Measurements from ENCODE around the gene LMF2. TPM values are rescaled to one million over a fixed set of nuclear protein-coding genes. Genes with fewer than 3 reads are reported as not detected.

LMF2 gene
- total and polyA plus RNA-seq, 2 donors: 23.5 to 90.2 TPM

- DNase-seq (ENCODE audit: low read depth in 6 of 9, low spot score in 9 of 9): no peak
- WGBS: 58% methylated on average over 29 of the region's 29 CpGs
- peak overlapping the region; percentile 51 to 86 for H3K4me3 ChIP-seq (ENCODE audit: low read length in 2 of 2)
- H3K36me3 ChIP-seq (ENCODE audit: control insufficient read depth in 2 of 2, insufficient read depth in 2 of 2, low read length in 1 of 2): peaks cover 22% of the 10 kb centered on the region in 2 donors
- peaks cover 21 to 30% of the 10 kb centered on the region in 2 donors for H3K4me1 ChIP-seq (ENCODE audit: control insufficient read depth in 2 of 2, insufficient read depth in 2 of 2, low read length in 2 of 2)
- H3K27me3 ChIP-seq (ENCODE audit: control insufficient read depth in 2 of 2, insufficient read depth in 1 of 2, low read length in 1 of 2): peaks cover 46 to 58% of the 10 kb centered on the region in 2 donors
- H3K9me3 ChIP-seq (ENCODE audit: control insufficient read depth in 2 of 2, insufficient read depth in 1 of 2, low read length in 1 of 2): peaks cover 1 to 12% of the 10 kb centered on the region in 2 donors
- peak overlapping the region; percentile 80 to 92 for H3K27ac ChIP-seq (ENCODE audit: low read depth in 1 of 2, low read length in 1 of 2)
Measured at GRCh38 chr22:50526834-50527801, 19.6 kb upstream of the LMF2 start.

- Histone ChIP-seq H3K36me3 (ENCODE audit: control insufficient read depth in 2 of 2, insufficient read depth in 2 of 2, low read length in 1 of 2) (peaks cover 29 to 31% of the 10 kb centered on the region in 2 donors), H3K9me3 (ENCODE audit: control insufficient read depth in 2 of 2, insufficient read depth in 1 of 2, low read length in 1 of 2) (peaks cover 1 to 12% of the 10 kb centered on the region in 2 donors), H3K4me1 (ENCODE audit: control insufficient read depth in 2 of 2, insufficient read depth in 2 of 2, low read length in 2 of 2) (peaks cover 21 to 29% of the 10 kb centered on the region in 2 donors), H3K27me3 (ENCODE audit: control insufficient read depth in 2 of 2, insufficient read depth in 1 of 2, low read length in 1 of 2) (peaks cover 38 to 49% of the 10 kb centered on the region in 2 donors), H3K27ac (ENCODE audit: low read depth in 1 of 2, low read length in 1 of 2) (peak overlapping the region; percentile 80 to 92), H3K4me3 (ENCODE audit: low read length in 2 of 2) (peak overlapping the region; percentile 63 to 86)
- peak in 7 of 9 donors; percentile 68 to 91 (median 75) for DNase-seq (ENCODE audit: low read depth in 6 of 9, low spot score in 9 of 9)
- 1% methylated on average over 77 of the region's 77 CpGs for WGBS
Measured at GRCh38 chr22:50526108-50526833, 18.8 kb upstream of the LMF2 start.

GRCh38 chr22:50525858-50526107 lies 18.3 kb upstream of the LMF2 start:
- Histone ChIP-seq H3K36me3 (ENCODE audit: control insufficient read depth in 2 of 2, insufficient read depth in 2 of 2, low read length in 1 of 2) (peaks cover 33 to 35% of the 10 kb centered on the region in 2 donors), H3K4me3 (ENCODE audit: low read length in 2 of 2) (peak overlapping the region; percentile 63 to 86), H3K9me3 (ENCODE audit: control insufficient read depth in 2 of 2, insufficient read depth in 1 of 2, low read length in 1 of 2) (peaks cover 1 to 12% of the 10 kb centered on the region in 2 donors), H3K4me1 (ENCODE audit: control insufficient read depth in 2 of 2, insufficient read depth in 2 of 2, low read length in 2 of 2) (peaks cover 21 to 24% of the 10 kb centered on the region in 2 donors), H3K27me3 (ENCODE audit: control insufficient read depth in 2 of 2, insufficient read depth in 1 of 2, low read length in 1 of 2) (peaks cover 33 to 44% of the 10 kb centered on the region in 2 donors), H3K27ac (ENCODE audit: low read depth in 1 of 2, low read length in 1 of 2) (peak overlapping the region; percentile 80 to 92)
- no peak for DNase-seq (ENCODE audit: low read depth in 6 of 9, low spot score in 9 of 9)
- under 1% methylated on average over 33 of the region's 33 CpGs for WGBS

GRCh38 chr22:50525104-50525857 lies 17.8 kb upstream of the LMF2 start, which contains the start of gene SCO2:
Gene SCO2 (minus strand): TSS chr22:50525598. CDS start chr22:50524411, 1,187 bp downstream.
- Histone ChIP-seq H3K4me1 (ENCODE audit: control insufficient read depth in 2 of 2, insufficient read depth in 2 of 2, low read length in 2 of 2) (peaks cover 19 to 21% of the 10 kb centered on the region in 2 donors), H3K36me3 (ENCODE audit: control insufficient read depth in 2 of 2, insufficient read depth in 2 of 2, low read length in 1 of 2) (peaks cover 35 to 39% of the 10 kb centered on the region in 2 donors), H3K4me3 (ENCODE audit: low read length in 2 of 2) (peak within 1 kb of the TSS; percentile 63 to 86), H3K27me3 (ENCODE audit: control insufficient read depth in 2 of 2, insufficient read depth in 1 of 2, low read length in 1 of 2) (peaks cover 28 to 39% of the 10 kb centered on the region in 2 donors), H3K9me3 (ENCODE audit: control insufficient read depth in 2 of 2, insufficient read depth in 1 of 2, low read length in 1 of 2) (peaks cover 1 to 12% of the 10 kb centered on the region in 2 donors), H3K27ac (ENCODE audit: low read depth in 1 of 2, low read length in 1 of 2) (peak within 1 kb of the TSS; percentile 80 to 92)
- DNase-seq (ENCODE audit: low read depth in 6 of 9, low spot score in 9 of 9): peak; percentile 85 to 99 (median 97)
- under 1% methylated on average over 84 of the region's 84 CpGs for WGBS

GRCh38 chr22:50524676-50525103 lies 17.2 kb upstream of the LMF2 start:
- peak overlapping the region; percentile 65 to 92 for H3K27ac ChIP-seq (ENCODE audit: low read depth in 1 of 2, low read length in 1 of 2)
- H3K4me1 ChIP-seq (ENCODE audit: control insufficient read depth in 2 of 2, insufficient read depth in 2 of 2, low read length in 2 of 2): peaks cover 16 to 18% of the 10 kb centered on the region in 2 donors
- DNase-seq (ENCODE audit: low read depth in 6 of 9, low spot score in 9 of 9): no peak
- H3K9me3 ChIP-seq (ENCODE audit: control insufficient read depth in 2 of 2, insufficient read depth in 1 of 2, low read length in 1 of 2): peaks cover 1 to 12% of the 10 kb centered on the region in 2 donors
- WGBS: 13% methylated on average over 19 of the region's 19 CpGs
- peak overlapping the region; percentile 63 to 86 for H3K4me3 ChIP-seq (ENCODE audit: low read length in 2 of 2)
- H3K27me3 ChIP-seq (ENCODE audit: control insufficient read depth in 2 of 2, insufficient read depth in 1 of 2, low read length in 1 of 2): peaks cover 22 to 33% of the 10 kb centered on the region in 2 donors
- H3K36me3 ChIP-seq (ENCODE audit: control insufficient read depth in 2 of 2, insufficient read depth in 2 of 2, low read length in 1 of 2): peaks cover 39 to 41% of the 10 kb centered on the region in 2 donors

- H3K27me3 ChIP-seq (ENCODE audit: control insufficient read depth in 2 of 2, insufficient read depth in 1 of 2, low read length in 1 of 2): peaks cover 15 to 27% of the 10 kb centered on the region in 2 donors
- DNase-seq (ENCODE audit: low read depth in 6 of 9, low spot score in 9 of 9): no peak
- peak overlapping the region; percentile 63 to 86 for H3K4me3 ChIP-seq (ENCODE audit: low read length in 2 of 2)
- peaks cover 16 to 18% of the 10 kb centered on the region in 2 donors for H3K4me1 ChIP-seq (ENCODE audit: control insufficient read depth in 2 of 2, insufficient read depth in 2 of 2, low read length in 2 of 2)
- peaks cover 1 to 8% of the 10 kb centered on the region in 2 donors for H3K9me3 ChIP-seq (ENCODE audit: control insufficient read depth in 2 of 2, insufficient read depth in 1 of 2, low read length in 1 of 2)
- 92% methylated on average over 25 of the region's 25 CpGs for WGBS
- no peak overlapping the region for H3K27ac ChIP-seq (ENCODE audit: low read depth in 1 of 2, low read length in 1 of 2)
- H3K36me3 ChIP-seq (ENCODE audit: control insufficient read depth in 2 of 2, insufficient read depth in 2 of 2, low read length in 1 of 2): peaks cover 45 to 47% of the 10 kb centered on the region in 2 donors
Measured at GRCh38 chr22:50523806-50524675, 16.5 kb upstream of the LMF2 start.

GRCh38 chr22:50523458-50523805 lies 15.9 kb upstream of the LMF2 start:
- no peak for DNase-seq (ENCODE audit: low read depth in 6 of 9, low spot score in 9 of 9)
- Histone ChIP-seq H3K27ac (ENCODE audit: low read depth in 1 of 2, low read length in 1 of 2) (no peak overlapping the region), H3K27me3 (ENCODE audit: control insufficient read depth in 2 of 2, insufficient read depth in 1 of 2, low read length in 1 of 2) (peaks cover 9 to 21% of the 10 kb centered on the region in 2 donors), H3K36me3 (ENCODE audit: control insufficient read depth in 2 of 2, insufficient read depth in 2 of 2, low read length in 1 of 2) (peaks cover 51 to 53% of the 10 kb centered on the region in 2 donors), H3K9me3 (ENCODE audit: control insufficient read depth in 2 of 2, insufficient read depth in 1 of 2, low read length in 1 of 2) (peaks cover 0 to 2% of the 10 kb centered on the region in 2 donors), H3K4me1 (ENCODE audit: control insufficient read depth in 2 of 2, insufficient read depth in 2 of 2, low read length in 2 of 2) (peaks cover 16 to 18% of the 10 kb centered on the region in 2 donors), H3K4me3 (ENCODE audit: low read length in 2 of 2) (no peak overlapping the region)
- WGBS: 96% methylated on average over 16 of the region's 16 CpGs
